IMR-90 (cell line): ENCODE data around the gene DHRS3. TPM values are rescaled to one million over a fixed set of nuclear protein-coding genes. Genes with fewer than 3 reads are reported as not detected.

Experiments
- ATAC-seq: fragments of 200-7000 bp; cut with Tn5 transposase; 2 replicates; pipeline ENCODE4 v1.9.1; 2020; ENCODE audit warnings: low read depth, mild to moderate bottlenecking, moderate library complexity
- BruUV-seq: library from RNA; stranded (reverse); fragments of 400-500 nt; replicated peaks from 2 replicates; lab custom pipeline; 2021; lab: Mats Ljungman, UMichigan
- CTCF ChIA-PET: fragments of 300-600 bp; formaldehyde crosslinking; extraction: SDS; loops from one replicate; lab custom pipeline; 2021; ENCODE audit warnings: antibody characterized with exemption; lab: Yijun Ruan, JAX
- POLR2A ChIA-PET: fragments of 300-600 bp; sonication (Branson Sonifier 250); formaldehyde crosslinking; loops from one replicate; lab custom pipeline; 2022; ENCODE audit warnings: antibody characterized with exemption; ENCODE audit not compliant: unreplicated experiment; lab: Charles Lee
- DNase-seq: peaks from one replicate; pipeline ENCODE4 v3.0.0; 2013
- H2AFZ ChIP-seq: replicated peaks from 2 replicates; pipeline ENCODE3; 2013; ENCODE audit warnings: low read length, mild to moderate bottlenecking; ENCODE audit not compliant: poor library complexity
- H2AK5ac ChIP-seq: 2 replicates; pipeline ENCODE4 v1.6.1; 2013; ENCODE audit warnings: low read depth, low read length, inconsistent platforms
- H2AK9ac ChIP-seq: replicated peaks from 2 replicates; pipeline ENCODE3; 2013; ENCODE audit warnings: mild to moderate bottlenecking, low read depth, low read length, moderate library complexity; ENCODE audit not compliant: poor library complexity
- H2BK120ac ChIP-seq: 2 replicates; pipeline ENCODE4 v1.6.1; 2013; ENCODE audit warnings: low read depth, low read length, inconsistent platforms
- H2BK15ac ChIP-seq: 3 replicates; pipeline ENCODE4 v1.6.1; 2013; ENCODE audit warnings: low read depth, low read length, inconsistent platforms
- H2BK20ac ChIP-seq: 2 replicates; pipeline ENCODE4 v1.6.1; 2013; ENCODE audit warnings: low read depth, mild to moderate bottlenecking, inconsistent platforms, low read length, moderate library complexity
- H2BK5ac ChIP-seq: 2 replicates; pipeline ENCODE4 v1.6.1; 2013; ENCODE audit warnings: mild to moderate bottlenecking, low read depth, low read length, inconsistent platforms; ENCODE audit not compliant: poor library complexity, severe bottlenecking
- H3K14ac ChIP-seq: replicated peaks from 2 replicates; pipeline ENCODE4 v1.6.1; 2013; ENCODE audit warnings: low read depth, low read length, inconsistent platforms
- H3K18ac ChIP-seq: 2 replicates; pipeline ENCODE4 v1.6.1; 2013; ENCODE audit warnings: low read depth, low read length, control low read depth
- H3K23ac ChIP-seq: 2 replicates; pipeline ENCODE4 v1.6.1; 2013; ENCODE audit warnings: low read depth, low read length, inconsistent platforms
- H3K27ac ChIP-seq: 2 replicates; pipeline ENCODE4 v1.5.1; 2013; ENCODE audit warnings: mild to moderate bottlenecking, control low read depth, low read length; ENCODE audit not compliant: insufficient read depth
- H3K27me3 ChIP-seq: 2 replicates; pipeline ENCODE4 v1.6.1; 2013; ENCODE audit warnings: low read length; ENCODE audit not compliant: control insufficient read depth, insufficient read depth
- H3K36me3 ChIP-seq: 2 replicates; pipeline ENCODE4 v1.6.1; 2013; ENCODE audit warnings: low read length, mixed read lengths; ENCODE audit not compliant: control insufficient read depth, insufficient read depth
- H3K4ac ChIP-seq: 2 replicates; pipeline ENCODE4 v1.6.1; 2013; ENCODE audit warnings: low read depth, low read length, inconsistent platforms
- H3K4me1 ChIP-seq: 2 replicates; pipeline ENCODE4 v1.6.1; 2013; ENCODE audit warnings: low read length, mixed read lengths; ENCODE audit not compliant: control insufficient read depth, insufficient read depth
- H3K4me2 ChIP-seq: 2 replicates; pipeline ENCODE4 v1.6.1; 2013; ENCODE audit warnings: low read depth, mild to moderate bottlenecking, control low read depth, low read length, moderate library complexity
- H3K4me3 ChIP-seq: 2 replicates; pipeline ENCODE4 v1.5.1; 2013; ENCODE audit warnings: low read depth, mild to moderate bottlenecking, control low read depth, low read length, moderate library complexity; ENCODE audit not compliant: insufficient read depth
- H3K56ac ChIP-seq: 2 replicates; pipeline ENCODE4 v1.6.1; 2013; ENCODE audit warnings: low read length, inconsistent platforms; ENCODE audit not compliant: insufficient read depth; ENCODE audit errors: extremely low read depth
- H3K79me1 ChIP-seq, 2 experiments: 2 replicates each; pipeline ENCODE4 v1.6.1; 2013; ENCODE audit warnings: low read length in 2 of 2, inconsistent platforms in 1 of 2, low read depth in 1 of 2
- H3K9ac ChIP-seq: 2 replicates; pipeline ENCODE4 v1.6.1; 2013; ENCODE audit warnings: low read depth, low read length, control low read depth
- H3K9me1 ChIP-seq: 2 replicates; pipeline ENCODE4 v1.6.1; 2013; ENCODE audit warnings: low read length, inconsistent platforms; ENCODE audit not compliant: insufficient read depth
- H3K9me3 ChIP-seq: 2 replicates; pipeline ENCODE4 v1.6.1; 2013; ENCODE audit warnings: low read length; ENCODE audit not compliant: control insufficient read depth, insufficient read depth
- H4K20me1 ChIP-seq: 2 replicates; pipeline ENCODE4 v1.6.1; 2013; ENCODE audit warnings: low read length, inconsistent platforms; ENCODE audit not compliant: insufficient read depth
- H4K5ac ChIP-seq: 2 replicates; pipeline ENCODE4 v1.6.1; 2013; ENCODE audit warnings: mild to moderate bottlenecking, low read depth, low read length, control low read depth
- H4K8ac ChIP-seq, 2 experiments: 2 replicates each; pipeline ENCODE4 v1.6.1; 2013; ENCODE audit warnings: low read depth in 2 of 2, low read length in 2 of 2, control low read depth in 1 of 2, inconsistent platforms in 1 of 2
- H4K91ac ChIP-seq: 2 replicates; pipeline ENCODE4 v1.6.1; 2013; ENCODE audit warnings: low read depth, low read length, inconsistent platforms; ENCODE audit not compliant: insufficient read depth
- BHLHE40 ChIP-seq: fragments of 150-350 bp; IDR thresholded peaks from 2 replicates; pipeline ENCODE4 v1.6.1; 2016; ENCODE audit warnings: mild to moderate bottlenecking, low read depth, low read length
- CEBPB ChIP-seq: IDR thresholded peaks from 2 replicates; pipeline ENCODE4 v1.6.1; 2012; ENCODE audit warnings: low read depth, low read length, improper control_type of control experiment
- CHD1 ChIP-seq: IDR thresholded peaks from 2 replicates; pipeline ENCODE4 v1.6.1; 2012; ENCODE audit warnings: low read depth, low read length, improper control_type of control experiment
- CTCF ChIP-seq: conservative IDR thresholded peaks from 2 replicates; pipeline ENCODE4 v1.5.1; 2012; ENCODE audit warnings: mild to moderate bottlenecking, low read depth, low read length, improper control_type of control experiment
- ELK1 ChIP-seq: fragments of 150-350 bp; IDR thresholded peaks from 2 replicates; pipeline ENCODE4 v1.6.1; 2016; ENCODE audit warnings: low read depth, mild to moderate bottlenecking, low read length, moderate library complexity, borderline replicate concordance
- FOS ChIP-seq: fragments of 150-350 bp; IDR thresholded peaks from 2 replicates; pipeline ENCODE4 v1.6.1; 2016; ENCODE audit warnings: low read depth, low read length
- MAFK ChIP-seq: IDR thresholded peaks from 2 replicates; pipeline ENCODE4 v1.6.1; 2012; ENCODE audit warnings: low read depth, low read length, improper control_type of control experiment
- MAZ ChIP-seq: IDR thresholded peaks from 2 replicates; pipeline ENCODE4 v1.6.1; 2012; ENCODE audit warnings: low read depth, mild to moderate bottlenecking, low read length, improper control_type of control experiment, moderate library complexity, borderline replicate concordance
- MXI1 ChIP-seq: IDR thresholded peaks from 2 replicates; pipeline ENCODE4 v1.6.1; 2012; ENCODE audit warnings: low read depth, mild to moderate bottlenecking, low read length, moderate library complexity, borderline replicate concordance
- NFE2L2 ChIP-seq: fragments of 150-350 bp; IDR thresholded peaks from 2 replicates; pipeline ENCODE4 v1.6.1; 2016; ENCODE audit warnings: low read depth, mild to moderate bottlenecking, low read length
- POLR2A ChIP-seq: IDR thresholded peaks from 2 replicates; pipeline ENCODE4 v1.6.1; 2012; ENCODE audit warnings: mild to moderate bottlenecking, low read depth, low read length
- RAD21 ChIP-seq: IDR thresholded peaks from 2 replicates; pipeline ENCODE4 v1.6.1; 2012; ENCODE audit warnings: low read length, improper control_type of control experiment
- RCOR1 ChIP-seq: IDR thresholded peaks from 2 replicates; pipeline ENCODE4 v1.6.1; 2012; ENCODE audit warnings: mild to moderate bottlenecking, low read length, improper control_type of control experiment; ENCODE audit not compliant: insufficient replicate concordance
- RFX5 ChIP-seq: IDR thresholded peaks from 2 replicates; pipeline ENCODE4 v1.8.0; 2012; ENCODE audit warnings: low read depth, mild to moderate bottlenecking, low read length, moderate library complexity
- SMC3 ChIP-seq: fragments of 150-350 bp; IDR thresholded peaks from 2 replicates; pipeline ENCODE4 v1.6.1; 2016; ENCODE audit warnings: low read depth, mild to moderate bottlenecking, antibody characterized with exemption, low read length, moderate library complexity
- USF2 ChIP-seq: fragments of 150-350 bp; IDR thresholded peaks from 2 replicates; pipeline ENCODE4 v1.6.1; 2017; ENCODE audit warnings: mild to moderate bottlenecking, antibody characterized with exemption, low read length, low read depth
- WGBS, 2 experiments: methylation state at CpG; one replicate each; pipeline versions ENCODE4 v1.1.5 to v1.1.7; 2013; ENCODE audit warnings: missing lambda C conversion rate in 2 of 2; ENCODE audit not compliant: insufficient read length in 1 of 2; ENCODE audit errors: extremely low coverage in 2 of 2; 5-methylcytosine and 5-hydroxymethylcytosine counted together
- dilution Hi-C: fragments of 300-500 bp; cut with HindIII; formaldehyde crosslinking; loops from one replicate; pipeline ENCODE4 v1.14.3; 2018; ENCODE audit warnings: low sequenced_read_pairs; ENCODE audit not compliant: unreplicated experiment
- in situ Hi-C: fragments of 300-500 bp; cut with MboI; formaldehyde crosslinking; loops from 3 replicates; pipeline ENCODE4 v1.14.3; 2019; ENCODE audit warnings: low sequenced_read_pairs, inconsistent platforms, mixed read lengths
- intact Hi-C: fragments of 100-400 bp; cut with micrococcal nuclease; formaldehyde crosslinking; loops from 2 replicates; pipeline ENCODE4 v1.10.0; 2022
- polyA plus RNA-seq, 3 experiments: library from polyadenylated mRNA; depleted of rRNA; stranded (reverse); fragments of >200 nt; gene quantifications; 2 replicates each; pipeline ENCODE4 v1.2.3, GENCODE V29; 2012; ENCODE audit warnings: low replicate concordance in 1 of 3
- total RNA-seq: library from RNA; depleted of rRNA; stranded (reverse); fragments of >200 nt; gene quantifications from 2 replicates; pipeline ENCODE4 v1.2.3, GENCODE V29; 2012

DHRS3 gene
- total and polyA plus RNA-seq, 2 of the 4 experiments (the other 2 are of a cell fraction), result 11.2 to 14.5 TPM

GRCh38 chr1:12648741-12649140, 30.7 kb upstream of the DHRS3 start:
- H2BK120ac ChIP-seq, result no peak overlapping the region
- no peaks in the 10 kb centered on the region for H3K9me3 ChIP-seq
- no peaks in the 10 kb centered on the region for H3K36me3 ChIP-seq
- TF ChIP-seq ELK1 (no peak), NFE2L2 (no peak), MAFK (no peak), CEBPB (no peak), FOS (no peak), BHLHE40 (no peak), RCOR1 (no peak), MXI1 (no peak), RAD21 (no peak), RFX5 (no peak), SMC3 (no peak), MAZ (no peak), CTCF (no peak), CHD1 (no peak), USF2 (no peak), POLR2A (no peak)
- no peak overlapping the region for H2AFZ ChIP-seq
- POLR2A ChIA-PET, result no interaction called here
- no peak overlapping the region for H3K4me2 ChIP-seq
- no peak overlapping the region for H2AK9ac ChIP-seq
- ATAC-seq (no peak), DNase-seq (no peak)
- H2BK5ac ChIP-seq, result no peak overlapping the region
- no peak overlapping the region for H4K5ac ChIP-seq
- H3K9ac ChIP-seq, result no peak overlapping the region
- no peak overlapping the region for H2BK20ac ChIP-seq
- H4K8ac ChIP-seq, result no peak overlapping the region
- no CpG with 5 or more reads among the region's 7 CpGs for WGBS, 2 experiments
- intact Hi-C loops (no loop called here), in situ Hi-C loops (no loop called here), dilution Hi-C loops (no loop called here)
- H3K4me1 ChIP-seq, result peaks cover 6% of the 10 kb centered on the region
- no peaks in the 10 kb centered on the region; the same call in 1 of the 2 replicates for H4K20me1 ChIP-seq
- H3K4me3 ChIP-seq, result no peak overlapping the region
- no peak overlapping the region for H2BK15ac ChIP-seq
- BruUV-seq, result no TSS peak
- no peak overlapping the region for H3K4ac ChIP-seq
- CTCF ChIA-PET, result no interaction called here
- no peaks in the 10 kb centered on the region for H3K79me1 ChIP-seq
- H3K18ac ChIP-seq, result no peak overlapping the region
- no peak overlapping the region for H3K27ac ChIP-seq
- H3K56ac ChIP-seq, result no peak overlapping the region
- H3K14ac ChIP-seq, result no peak overlapping the region
- peaks cover 40% of the 10 kb centered on the region for H3K27me3 ChIP-seq
- no peak overlapping the region for H4K91ac ChIP-seq
- H2AK5ac ChIP-seq, result no peak overlapping the region
- 0 out of 2 replicates have a peak, but pooled peaks cover 5% of the 10 kb centered on the region for H3K9me1 ChIP-seq
- H3K23ac ChIP-seq, result no peak overlapping the region
